AG09319 (cell line): ENCODE data around the gene CSNK2A1.

Experiments
- DNase-seq: peaks from one replicate; pipeline ENCODE4 v3.0.0-alpha.2; 2010; ENCODE audit warnings: low read depth; ENCODE audit errors: extremely low read depth
- TF ChIP-seq, protein P1 (sequence below): IDR thresholded peaks from 2 replicates; pipeline ENCODE4 v1.5.1; 2011; ENCODE audit warnings: low read depth, mild to moderate bottlenecking, inconsistent platforms, low read length, moderate library complexity

The CSNK2A1 gene

GRCh38 chr20:543369-544152, at the start of gene CSNK2A1:
TSS of gene CSNK2A1 (minus strand) at chr20:543790. CDS start at chr20:508551, 35,239 bp downstream.
- DNase-seq = peak; percentile 85
- TF ChIP-seq, protein P1, sequence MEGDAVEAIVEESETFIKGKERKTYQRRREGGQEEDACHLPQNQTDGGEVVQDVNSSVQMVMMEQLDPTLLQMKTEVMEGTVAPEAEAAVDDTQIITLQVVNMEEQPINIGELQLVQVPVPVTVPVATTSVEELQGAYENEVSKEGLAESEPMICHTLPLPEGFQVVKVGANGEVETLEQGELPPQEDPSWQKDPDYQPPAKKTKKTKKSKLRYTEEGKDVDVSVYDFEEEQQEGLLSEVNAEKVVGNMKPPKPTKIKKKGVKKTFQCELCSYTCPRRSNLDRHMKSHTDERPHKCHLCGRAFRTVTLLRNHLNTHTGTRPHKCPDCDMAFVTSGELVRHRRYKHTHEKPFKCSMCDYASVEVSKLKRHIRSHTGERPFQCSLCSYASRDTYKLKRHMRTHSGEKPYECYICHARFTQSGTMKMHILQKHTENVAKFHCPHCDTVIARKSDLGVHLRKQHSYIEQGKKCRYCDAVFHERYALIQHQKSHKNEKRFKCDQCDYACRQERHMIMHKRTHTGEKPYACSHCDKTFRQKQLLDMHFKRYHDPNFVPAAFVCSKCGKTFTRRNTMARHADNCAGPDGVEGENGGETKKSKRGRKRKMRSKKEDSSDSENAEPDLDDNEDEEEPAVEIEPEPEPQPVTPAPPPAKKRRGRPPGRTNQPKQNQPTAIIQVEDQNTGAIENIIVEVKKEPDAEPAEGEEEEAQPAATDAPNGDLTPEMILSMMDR = no peak

GRCh38 chr20:592506-592905, 48.9 kb upstream of the CSNK2A1 start:
- TF ChIP-seq, protein P1 = no peak
- no peak for DNase-seq

DNA sequence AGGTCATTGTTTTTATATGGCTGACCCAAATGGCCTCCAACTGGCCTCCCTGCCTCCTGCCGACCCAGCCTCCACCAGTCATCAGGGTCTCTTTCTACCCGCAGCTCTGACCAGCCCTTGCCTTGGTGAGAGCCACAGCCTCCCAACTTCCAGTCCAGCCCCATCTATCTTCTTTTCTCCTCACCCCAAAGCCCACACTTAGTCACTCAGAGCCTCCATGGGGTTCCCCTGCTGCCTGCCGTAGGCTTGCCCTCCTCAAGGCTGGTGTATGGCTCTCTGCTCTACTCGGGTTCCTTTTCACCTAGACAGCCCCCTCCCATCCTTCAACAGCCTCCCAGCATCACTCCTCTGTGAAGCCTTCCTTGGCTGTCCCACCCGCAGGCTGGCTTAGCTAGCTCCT, 48.4 kb upstream of the CSNK2A1 start:
- TF ChIP-seq, protein P1 = no peak
- DNase-seq = no peak

GRCh38 chr20:588932-589672, 45.5 kb upstream of the CSNK2A1 start:
- TF ChIP-seq, protein P1 = no peak
- no peak for DNase-seq

DNA sequence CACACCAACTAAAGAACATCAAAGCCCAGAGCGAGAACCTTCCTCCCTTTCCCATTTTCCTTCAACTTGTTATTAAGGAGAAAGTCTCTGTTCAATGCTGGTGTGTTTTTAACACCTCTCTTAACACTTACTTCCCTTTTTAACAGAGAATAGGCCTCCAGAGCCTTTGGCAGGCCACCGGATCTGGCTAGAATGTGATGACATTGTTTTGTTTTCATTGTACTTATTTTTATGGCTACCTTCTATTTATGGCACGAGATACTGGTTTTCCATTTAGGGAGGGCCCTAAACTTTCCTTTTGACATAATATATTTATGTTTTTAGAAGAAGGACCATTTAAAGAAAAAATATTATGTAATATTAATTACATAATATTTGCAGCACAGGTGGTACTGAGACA, 44.9 kb upstream of the CSNK2A1 start:
- TF ChIP-seq, protein P1 = no peak
- DNase-seq = no peak

DNA sequence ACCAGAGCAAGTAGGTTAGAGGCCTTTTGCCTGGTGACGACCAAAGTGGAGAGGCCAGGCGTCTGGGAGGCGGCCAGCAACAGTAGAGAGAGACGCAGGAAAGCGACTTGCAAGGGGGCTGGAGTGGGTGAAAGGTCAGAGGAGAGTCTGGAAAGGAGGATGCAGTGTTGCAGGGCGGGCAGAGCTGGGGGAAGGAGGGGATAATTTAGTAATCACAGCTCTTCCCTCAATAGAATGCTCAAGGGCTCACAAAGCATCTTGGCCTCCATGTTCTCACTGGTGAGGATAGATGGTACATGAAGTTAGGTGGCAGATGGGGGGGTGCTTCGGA, 41.3 kb upstream of the CSNK2A1 start:
- TF ChIP-seq, protein P1 = no peak
- no peak for DNase-seq
